GM12872 (cell line): ENCODE data around the gene SDK1.

Experiments used
- TF ChIP-seq, protein P1 (sequence below): IDR thresholded peaks from 3 replicates; pipeline ENCODE4 v1.5.1; 2011; ENCODE audit warnings: low read depth, mild to moderate bottlenecking, low read length, moderate library complexity; ENCODE audit not compliant: insufficient read depth

Gene SDK1

DNA sequence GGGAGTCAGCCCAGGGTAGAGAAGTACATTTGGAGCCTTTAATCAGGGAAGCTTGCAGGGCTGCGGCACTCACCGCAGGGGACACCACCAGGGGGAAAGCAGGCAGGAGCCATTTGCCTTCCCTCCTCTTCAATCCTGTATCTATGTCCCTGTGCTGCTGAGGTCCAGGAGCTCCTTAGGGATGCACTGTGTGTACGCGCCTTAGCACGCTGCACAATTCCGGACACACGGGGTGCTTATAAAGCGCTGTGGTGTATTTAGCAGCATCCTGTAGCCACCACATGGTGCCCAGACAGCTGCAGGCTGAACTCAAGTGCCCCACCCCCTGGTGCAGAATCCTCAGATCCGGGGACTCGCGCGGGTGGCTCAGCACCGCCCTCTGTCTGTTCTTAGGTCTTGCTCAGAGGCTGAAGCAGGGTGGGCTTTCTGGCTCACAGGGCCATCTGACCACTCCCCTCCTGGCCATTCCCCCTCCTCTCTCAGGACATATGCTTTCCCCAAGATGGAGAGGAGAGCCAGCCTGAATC is 421.4 kb downstream of the SDK1 start:
- TF ChIP-seq, protein P1, sequence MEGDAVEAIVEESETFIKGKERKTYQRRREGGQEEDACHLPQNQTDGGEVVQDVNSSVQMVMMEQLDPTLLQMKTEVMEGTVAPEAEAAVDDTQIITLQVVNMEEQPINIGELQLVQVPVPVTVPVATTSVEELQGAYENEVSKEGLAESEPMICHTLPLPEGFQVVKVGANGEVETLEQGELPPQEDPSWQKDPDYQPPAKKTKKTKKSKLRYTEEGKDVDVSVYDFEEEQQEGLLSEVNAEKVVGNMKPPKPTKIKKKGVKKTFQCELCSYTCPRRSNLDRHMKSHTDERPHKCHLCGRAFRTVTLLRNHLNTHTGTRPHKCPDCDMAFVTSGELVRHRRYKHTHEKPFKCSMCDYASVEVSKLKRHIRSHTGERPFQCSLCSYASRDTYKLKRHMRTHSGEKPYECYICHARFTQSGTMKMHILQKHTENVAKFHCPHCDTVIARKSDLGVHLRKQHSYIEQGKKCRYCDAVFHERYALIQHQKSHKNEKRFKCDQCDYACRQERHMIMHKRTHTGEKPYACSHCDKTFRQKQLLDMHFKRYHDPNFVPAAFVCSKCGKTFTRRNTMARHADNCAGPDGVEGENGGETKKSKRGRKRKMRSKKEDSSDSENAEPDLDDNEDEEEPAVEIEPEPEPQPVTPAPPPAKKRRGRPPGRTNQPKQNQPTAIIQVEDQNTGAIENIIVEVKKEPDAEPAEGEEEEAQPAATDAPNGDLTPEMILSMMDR, result no peak

DNA sequence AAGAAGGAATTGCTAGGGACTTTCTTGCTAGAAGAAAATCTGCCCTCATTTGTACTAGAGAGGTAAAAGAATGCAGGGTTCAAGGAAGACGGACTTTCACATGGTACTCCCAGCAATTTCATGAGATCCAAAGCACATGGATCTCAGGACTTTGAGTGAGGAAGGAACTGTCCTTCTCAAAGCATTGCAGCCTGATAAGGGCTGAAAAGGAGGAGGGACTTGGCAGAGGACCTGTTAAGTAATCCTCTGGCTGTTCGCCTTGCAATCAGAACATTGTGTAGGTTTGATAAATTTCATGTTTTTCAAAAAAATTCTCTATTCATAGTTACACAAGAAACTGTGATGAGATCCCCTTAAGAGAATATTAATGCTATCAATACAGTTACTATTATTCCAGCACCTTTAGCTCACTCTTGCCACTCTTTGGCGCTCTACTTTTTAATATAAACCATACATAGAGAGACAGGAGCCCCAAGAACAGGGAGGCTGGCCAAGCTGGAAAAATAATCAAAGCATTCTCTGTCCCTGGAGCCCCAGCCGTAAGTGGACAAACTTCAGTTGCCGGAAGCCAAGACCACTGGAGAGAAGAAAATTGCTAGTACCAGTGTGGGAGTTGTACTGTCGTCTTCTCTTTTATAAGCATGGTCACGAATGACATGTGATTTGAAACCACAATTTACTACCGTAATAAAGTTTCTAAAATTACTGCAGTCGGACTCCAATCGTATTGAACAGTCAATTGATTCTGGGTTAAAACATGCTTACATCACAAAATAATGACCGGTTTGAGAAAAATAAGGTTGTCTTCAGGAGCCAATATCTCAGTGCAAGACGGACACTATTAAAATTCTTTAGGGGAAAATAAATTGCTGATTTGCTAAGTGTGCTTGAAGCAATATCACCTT is 424.4 kb downstream of the SDK1 start:
- TF ChIP-seq, protein P1, result no peak

DNA sequence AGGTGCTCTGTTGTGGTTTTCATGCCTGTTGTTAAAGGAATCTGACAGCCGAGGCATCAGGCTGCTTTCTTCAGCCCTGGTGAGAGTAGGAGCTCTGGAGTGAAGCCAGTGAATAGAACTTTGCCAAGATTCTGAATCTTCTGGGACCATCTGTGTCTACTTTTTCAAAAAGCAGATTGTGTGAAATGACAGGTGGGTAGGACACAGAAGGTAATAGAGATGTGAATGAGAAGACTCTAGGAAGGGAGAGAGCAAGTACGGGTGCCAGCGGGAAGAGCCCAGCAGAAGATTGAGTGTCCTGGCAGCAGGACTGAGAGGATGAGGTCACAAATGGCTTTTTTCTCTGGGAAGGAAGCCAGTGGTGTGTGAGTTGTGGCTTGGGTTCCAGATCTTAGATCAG is 429.2 kb downstream of the SDK1 start:
- TF ChIP-seq, protein P1, result no peak

- TF ChIP-seq, protein P1, result no peak
These were observed 431.4 kb downstream of the SDK1 start for GRCh38 chr7:3732395-3733005.

DNA sequence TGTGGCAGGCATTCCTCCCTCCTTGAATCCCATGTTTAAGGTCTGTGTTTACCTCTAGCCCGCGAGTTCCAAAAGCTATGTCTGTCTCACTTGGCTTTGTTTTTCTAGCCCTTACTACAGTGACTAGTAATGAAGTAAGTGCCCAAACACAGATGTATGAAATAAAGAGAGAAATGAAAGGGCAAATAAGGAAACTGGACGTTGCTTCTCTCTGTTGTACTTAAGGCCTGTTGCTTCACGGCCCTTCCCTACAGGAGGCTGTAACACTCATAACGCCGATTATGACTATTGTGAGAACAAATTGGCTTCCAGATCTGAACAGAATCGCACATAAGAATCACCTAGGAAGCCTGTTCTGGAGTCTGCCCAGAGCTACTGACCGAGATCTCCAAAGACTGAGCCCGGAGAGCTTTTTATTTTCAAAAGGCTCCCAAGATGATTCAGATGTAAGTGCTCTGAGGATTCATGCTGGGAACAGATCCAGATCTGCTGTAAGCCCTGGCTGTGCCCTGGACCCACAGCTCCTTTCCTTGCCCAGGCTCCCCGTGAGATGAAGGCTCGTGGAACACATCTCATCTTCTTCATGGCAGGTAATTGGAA is 432.6 kb downstream of the SDK1 start:
- TF ChIP-seq, protein P1, result no peak

DNA sequence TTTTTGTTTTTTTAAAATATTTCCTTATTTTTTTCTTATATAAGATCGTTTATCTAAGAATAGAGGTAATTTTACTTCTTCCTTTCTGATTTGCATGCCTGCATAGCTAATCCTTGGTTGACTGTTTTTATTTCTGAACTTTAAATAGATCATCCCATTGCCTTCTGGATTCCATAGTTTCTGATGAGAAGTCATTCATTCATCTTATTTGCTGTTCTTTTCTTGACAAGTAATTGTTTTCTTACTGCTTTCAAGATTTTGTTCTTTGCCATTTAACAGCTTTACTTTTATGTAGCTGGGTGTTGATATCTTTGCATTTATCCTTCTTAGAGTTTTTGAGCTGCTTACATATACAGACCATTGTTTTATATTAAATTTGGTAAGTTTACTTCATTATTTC is 437.9 kb downstream of the SDK1 start:
- TF ChIP-seq, protein P1, result no peak

DNA sequence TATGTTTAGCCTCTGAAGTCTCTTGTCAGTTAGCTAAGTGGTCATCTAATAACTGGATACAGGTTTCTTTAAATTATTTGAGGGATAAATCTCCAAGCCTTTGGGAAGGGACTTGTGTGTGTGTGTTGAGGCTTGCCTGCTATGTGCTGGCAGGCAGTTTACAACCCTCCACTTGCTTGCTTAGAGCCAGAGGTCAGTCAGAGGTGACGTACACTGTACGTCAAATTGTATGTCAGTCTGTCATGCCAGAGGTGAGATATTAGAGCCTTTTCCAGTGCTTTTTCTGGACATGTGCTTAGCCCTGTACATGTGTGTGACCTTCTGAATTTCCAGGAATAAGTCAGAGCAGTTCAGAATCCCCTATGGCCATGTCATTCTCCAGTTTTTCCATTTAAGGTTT is 438.9 kb downstream of the SDK1 start:
- TF ChIP-seq, protein P1, result no peak
